CD14-positive monocyte (primary cell): Measurements from ENCODE around the gene PLEKHM2. TPM values are rescaled to one million over a fixed set of nuclear protein-coding genes. Genes with fewer than 3 reads are reported as not detected.

ENCODE experiments used
- DNase-seq, 3 donors: peaks; one replicate each; pipeline ENCODE4 v3.0.0-alpha.2; 2011 to 2022
- H2AFZ ChIP-seq: 2 replicates; pipeline ENCODE4 v1.6.0; 2012; ENCODE audit warnings: mild to moderate bottlenecking, low read depth, low read length, inconsistent platforms; ENCODE audit not compliant: insufficient read depth, poor library complexity, severe bottlenecking
- H3K27ac ChIP-seq, 2 donors: 1 replicate in 1 of 2; 2 replicates in 1 of 2; pipeline ENCODE4 v1.5.1; 2012 to 2013; ENCODE audit warnings: low read length in 2 of 2, control low read depth in 1 of 2, inconsistent platforms in 1 of 2, low read depth in 1 of 2, mild to moderate bottlenecking in 1 of 2
- H3K27me3 ChIP-seq, 2 donors: one replicate each; pipeline versions ENCODE4 v1.6.0 to v1.6.1; 2011 to 2013; ENCODE audit warnings: low read length in 2 of 2; ENCODE audit not compliant: control insufficient read depth in 2 of 2, insufficient read depth in 2 of 2
- H3K36me3 ChIP-seq, 2 donors: replicated peaks in 1 of 2; 1 replicate in 1 of 2; 2 replicates in 1 of 2; pipeline versions ENCODE4 v1.5.1 to v1.6.1; 2012 to 2013; ENCODE audit warnings: low read length in 2 of 2, control low read depth in 1 of 2, inconsistent platforms in 1 of 2, mild to moderate bottlenecking in 1 of 2; ENCODE audit not compliant: insufficient read depth in 2 of 2, control insufficient read depth in 1 of 2
- H3K4me1 ChIP-seq, 2 donors: 1 replicate in 1 of 2; 2 replicates in 1 of 2; pipeline versions ENCODE4 v1.5.1 to v1.6.1; 2012 to 2013; ENCODE audit warnings: low read length in 2 of 2, control low read depth in 1 of 2, inconsistent platforms in 1 of 2, mild to moderate bottlenecking in 1 of 2, moderate library complexity in 1 of 2; ENCODE audit not compliant: insufficient read depth in 2 of 2, control insufficient read depth in 1 of 2
- H3K4me2 ChIP-seq: replicated peaks from 2 replicates; pipeline ENCODE3; 2012; ENCODE audit warnings: low read length, moderate library complexity, mild to moderate bottlenecking; ENCODE audit not compliant: poor library complexity, severe bottlenecking; ENCODE audit errors: extremely low read depth
- H3K4me3 ChIP-seq, 3 experiments: fragments of 200-600 bp in 1 of 3; sonication (generic) in 1 of 3; replicated peaks in 1 of 3; 1 replicate in 2 of 3; 2 replicates in 1 of 3; pipeline ENCODE4 v1.5.1; 2011 to 2013; ENCODE audit warnings: low read length in 3 of 3, mild to moderate bottlenecking in 3 of 3, control low read depth in 2 of 3, low read depth in 2 of 3, inconsistent platforms in 1 of 3, moderate library complexity in 1 of 3
- H3K79me2 ChIP-seq: 2 replicates; pipeline ENCODE4 v1.6.0; 2012; ENCODE audit warnings: mild to moderate bottlenecking, control low read depth, inconsistent platforms, low read length, moderate library complexity; ENCODE audit not compliant: insufficient read depth
- H3K9ac ChIP-seq: 2 replicates; pipeline ENCODE4 v1.6.0; 2017; ENCODE audit warnings: low read length, mild to moderate bottlenecking; ENCODE audit not compliant: insufficient read depth, poor library complexity, severe bottlenecking
- H3K9me3 ChIP-seq, 2 donors: replicated peaks in 1 of 2; 1 replicate in 1 of 2; 2 replicates in 1 of 2; pipeline versions ENCODE4 v1.5.1 to v1.6.1; 2012 to 2013; ENCODE audit warnings: low read length in 2 of 2, control low read depth in 1 of 2; ENCODE audit not compliant: control insufficient read depth in 1 of 2, insufficient read depth in 1 of 2
- H4K20me1 ChIP-seq: 2 replicates; pipeline ENCODE4 v1.6.0; 2012; ENCODE audit warnings: mild to moderate bottlenecking, low read length, control low read depth, moderate library complexity; ENCODE audit not compliant: insufficient read depth
- H3K27ac Mint-ChIP-seq, 7 donors: one replicate each; pipeline ENCODE4 v1.8.0; 2020; ENCODE audit warnings: mild to moderate bottlenecking in 7 of 7, mixed read lengths in 7 of 7, moderate library complexity in 6 of 7, inconsistent platforms in 2 of 7
- H3K27me3 Mint-ChIP-seq, 3 donors: one replicate each; pipeline ENCODE4 v1.8.0; 2021 to 2022; ENCODE audit warnings: low read depth in 3 of 3, mild to moderate bottlenecking in 3 of 3, mixed read lengths in 3 of 3, moderate library complexity in 3 of 3, inconsistent platforms in 1 of 3
- H3K36me3 Mint-ChIP-seq, 2 donors: one replicate each; pipeline ENCODE4 v1.8.0; 2020; ENCODE audit warnings: mixed read lengths in 2 of 2, inconsistent platforms in 1 of 2, mild to moderate bottlenecking in 1 of 2
- H3K4me1 Mint-ChIP-seq: one replicate; pipeline ENCODE4 v1.8.0; 2020; ENCODE audit warnings: mild to moderate bottlenecking, mixed read lengths
- H3K4me3 Mint-ChIP-seq, 2 donors: one replicate each; pipeline ENCODE4 v1.8.0; 2020; ENCODE audit warnings: mild to moderate bottlenecking in 2 of 2, mixed read lengths in 2 of 2, moderate library complexity in 1 of 2
- H3K9me3 Mint-ChIP-seq, 7 donors: one replicate each; pipeline ENCODE4 v1.8.0; 2020 to 2022; ENCODE audit warnings: mixed read lengths in 7 of 7, mild to moderate bottlenecking in 6 of 7, moderate library complexity in 6 of 7, inconsistent platforms in 2 of 7
- CTCF ChIP-seq: fragments of 200-600 bp; IDR thresholded peaks from one replicate; pipeline ENCODE4 v1.8.0; 2022; ENCODE audit warnings: antibody characterized with exemption, mild to moderate bottlenecking
- WGBS: methylation state at CpG from one replicate; pipeline ENCODE4 v1.1.5; 2013; ENCODE audit warnings: missing lambda C conversion rate; ENCODE audit not compliant: insufficient coverage; 5-methylcytosine and 5-hydroxymethylcytosine counted together
- intact Hi-C, 2 donors: fragments of 100-400 bp; cut with micrococcal nuclease; formaldehyde crosslinking; loops; one replicate each; pipeline versions ENCODE4 v1.15.0 to v1.15.1; 2023
- polyA plus RNA-seq, 3 donors: library from polyadenylated mRNA; depleted of rRNA in 1 of 3; unstranded in 2 of 3; stranded (reverse) in 1 of 3; fragments of 300-500 nt in 2 of 3; fragments of >200 nt in 1 of 3; fragmentation: Illumina TruSeq in 2 of 3; gene quantifications; 1 replicate in 2 of 3; 2 replicates in 1 of 3; pipeline ENCODE4 v1.2.3, GENCODE V29; 2012 to 2021

PLEKHM2 gene
- polyA plus RNA-seq, 3 donors: 4.0 to 79.3 (median 5.8) TPM

DNA sequence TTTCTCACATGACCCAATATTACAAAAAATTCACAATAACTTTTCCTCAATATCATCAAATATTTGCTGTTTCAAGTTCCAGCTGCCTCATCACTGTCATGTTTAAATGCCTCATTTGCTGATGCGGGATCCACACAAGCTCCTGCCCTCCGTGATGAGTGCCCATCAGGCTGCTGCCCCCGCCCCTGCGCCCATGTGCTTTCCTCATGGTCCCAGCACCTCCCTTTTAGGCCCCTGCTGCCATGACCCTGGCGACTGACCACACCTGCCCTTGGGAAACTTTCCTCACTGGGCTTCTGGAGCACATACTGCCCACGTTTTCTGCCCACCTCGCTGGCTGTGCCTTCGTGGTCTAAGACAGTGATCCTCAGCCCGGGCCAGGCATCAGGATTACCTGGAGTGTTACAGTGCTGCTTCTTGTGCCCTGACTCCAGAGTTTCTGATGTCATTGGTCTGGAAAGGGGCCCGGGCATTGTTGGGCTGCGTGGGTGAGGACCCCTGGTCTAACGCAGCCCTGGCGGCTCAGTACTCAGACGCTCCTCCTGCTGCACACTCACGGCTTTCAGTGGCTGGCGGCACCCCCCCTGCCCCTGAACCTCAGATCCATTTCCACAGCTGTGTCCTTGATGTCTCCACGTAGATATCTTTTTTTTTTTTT lies 20.5 kb downstream of the PLEKHM2 start:
- Histone ChIP-seq H3K9me3 (no peaks in the 10 kb centered on the region), H3K4me3 (no peak overlapping the region), H4K20me1 (peaks cover 99% of the 10 kb centered on the region), H3K27me3 (no peaks in the 10 kb centered on the region), H3K36me3 (peaks cover 10 to 32% of the 10 kb centered on the region in 2 donors), H2AFZ (no peak overlapping the region), H3K27ac (no peak overlapping the region), H3K4me2 (no peak overlapping the region), H3K4me1 (no peaks in the 10 kb centered on the region), H3K79me2 (peaks cover 96% of the 10 kb centered on the region), H3K9ac (no peak overlapping the region)
- Mint-ChIP-seq H3K4me3 (no peak overlapping the region), H3K27ac (peak overlapping the region in 3 of 7 donors; percentile 6 to 79 (median 60)), H3K36me3 (peaks cover 28 to 45% of the 10 kb centered on the region in 2 donors), H3K9me3 (no peaks in the 10 kb centered on the region), H3K4me1 (peaks cover 12% of the 10 kb centered on the region), H3K27me3 (peaks cover 0 to 4% (median 2%) of the 10 kb centered on the region in 3 donors)
- no peak for DNase-seq
- 93% methylated on average over 9 of the region's 17 CpGs for WGBS
- intact Hi-C loops: no loop called here
- no peak for TF ChIP-seq CTCF

DNA sequence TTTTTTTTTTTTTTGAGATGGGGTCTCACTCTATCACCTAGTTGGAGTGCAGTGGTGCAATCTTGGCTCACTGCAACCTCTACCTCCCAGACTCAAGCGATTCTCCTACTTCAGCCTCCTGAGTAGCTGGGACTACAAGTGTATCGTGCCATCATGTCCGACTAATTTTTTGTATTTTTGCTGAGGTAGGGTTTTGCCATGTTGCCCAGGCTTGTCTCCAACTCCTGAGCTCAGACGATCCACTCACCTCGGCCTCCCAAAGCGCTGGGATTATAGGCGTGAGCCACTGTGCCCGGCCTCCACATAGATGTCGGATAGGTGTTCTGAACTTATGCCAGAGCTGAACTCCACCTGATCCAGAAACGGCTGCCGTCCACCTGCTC lies 21.1 kb downstream of the PLEKHM2 start:
- no peak for TF ChIP-seq CTCF
- Histone ChIP-seq H3K27ac (no peak overlapping the region), H3K27me3 (no peaks in the 10 kb centered on the region), H3K36me3 (peaks cover 10 to 28% of the 10 kb centered on the region in 2 donors), H3K9ac (no peak overlapping the region), H3K4me3 (no peak overlapping the region), H3K4me2 (no peak overlapping the region), H3K9me3 (no peaks in the 10 kb centered on the region), H3K4me1 (no peaks in the 10 kb centered on the region), H4K20me1 (peaks cover 99% of the 10 kb centered on the region), H2AFZ (no peak overlapping the region), H3K79me2 (peaks cover 96% of the 10 kb centered on the region)
- H3K27me3 Mint-ChIP-seq: peaks cover 0 to 2% (median 1%) of the 10 kb centered on the region in 3 donors
- intact Hi-C loops: no loop called here
- peaks cover 12% of the 10 kb centered on the region for H3K4me1 Mint-ChIP-seq
- 100% methylated on average over 9 of the region's 11 CpGs for WGBS
- H3K36me3 Mint-ChIP-seq: peaks cover 28 to 45% of the 10 kb centered on the region in 2 donors
- H3K9me3 Mint-ChIP-seq: no peaks in the 10 kb centered on the region
- no peak overlapping the region for H3K4me3 Mint-ChIP-seq
- H3K27ac Mint-ChIP-seq: no peak overlapping the region
- DNase-seq: no peak
